A673 (cell line): ENCODE results near the gene KRT2. TPM values are rescaled to one million over a fixed set of nuclear protein-coding genes. Genes with fewer than 3 reads are reported as not detected.

Source experiments
- BruUV-seq: library from RNA; stranded (reverse); fragments of 400-500 nt; replicated peaks from 2 replicates; lab custom pipeline; 2021; lab: Mats Ljungman, UMichigan
- CTCF ChIA-PET: fragments of 300-600 bp; sonication (Branson Sonifier 250); formaldehyde crosslinking; loops from one replicate; lab custom pipeline; 2022; ENCODE audit warnings: antibody characterized with exemption; lab: Charles Lee
- POLR2A ChIA-PET: fragments of 300-600 bp; sonication (Branson Sonifier 250); formaldehyde crosslinking; loops from one replicate; lab custom pipeline; 2022; ENCODE audit warnings: antibody characterized with exemption; ENCODE audit not compliant: low non-redundant PET; lab: Charles Lee
- DNase-seq: peaks from one replicate; pipeline ENCODE4 v3.0.0-alpha.2; 2015; ENCODE audit warnings: low spot score
- H3K27ac ChIP-seq: fragments of 200-600 bp; sonication (generic); 2 replicates; pipeline ENCODE4 v1.5.1; 2016; ENCODE audit warnings: mixed run types, low read depth, mild to moderate bottlenecking, mixed read lengths, antibody characterized with exemption, low read length; ENCODE audit not compliant: poor library complexity, severe bottlenecking
- H3K27me3 ChIP-seq: fragments of 200-600 bp; sonication (generic); replicated peaks from 2 replicates; pipeline ENCODE4 v1.6.1; 2017; ENCODE audit warnings: mixed run types, low read depth, mild to moderate bottlenecking, mixed read lengths, antibody characterized with exemption, low read length; ENCODE audit not compliant: insufficient read depth, poor library complexity
- H3K36me3 ChIP-seq: fragments of 200-600 bp; sonication (generic); 2 replicates; pipeline ENCODE4 v1.6.1; 2016; ENCODE audit warnings: mixed run types, mild to moderate bottlenecking, mixed read lengths, antibody characterized with exemption, low read length; ENCODE audit not compliant: insufficient read depth, poor library complexity, severe bottlenecking
- H3K4me1 ChIP-seq: fragments of 200-600 bp; sonication (generic); 2 replicates; pipeline ENCODE4 v1.6.1; 2017; ENCODE audit warnings: mixed run types, mild to moderate bottlenecking, mixed read lengths, antibody characterized with exemption, low read length; ENCODE audit not compliant: insufficient read depth, poor library complexity, severe bottlenecking
- H3K4me3 ChIP-seq: fragments of 200-600 bp; sonication (generic); 2 replicates; pipeline ENCODE4 v1.5.1; 2016; ENCODE audit warnings: low read depth, mixed run types, mild to moderate bottlenecking, mixed read lengths, low read length; ENCODE audit not compliant: poor library complexity, severe bottlenecking
- H3K9me3 ChIP-seq: fragments of 200-600 bp; sonication (generic); 2 replicates; pipeline ENCODE4 v1.6.1; 2016; ENCODE audit warnings: mixed run types, low read depth, mild to moderate bottlenecking, mixed read lengths, antibody characterized with exemption, low read length; ENCODE audit not compliant: poor library complexity, severe bottlenecking
- EZH2 ChIP-seq: fragments of 200-600 bp; sonication (generic); IDR thresholded peaks from 2 replicates; pipeline ENCODE4 v1.6.1; 2017; ENCODE audit warnings: borderline replicate concordance, low read depth, mild to moderate bottlenecking, mixed read lengths, antibody characterized with exemption, low read length; ENCODE audit not compliant: poor library complexity, severe bottlenecking
- intact Hi-C: fragments of 100-400 bp; cut with micrococcal nuclease; formaldehyde crosslinking; loops from one replicate; pipeline ENCODE4 v1.10.0; 2022; ENCODE audit not compliant: unreplicated experiment
- total RNA-seq: library from RNA; stranded (reverse); gene quantifications from 2 replicates; pipeline ENCODE4 v1.2.3, GENCODE V29; 2021
- TF ChIP-seq, protein P1 (sequence below): fragments of 300-800, 200-600 bp; sonication (generic); conservative IDR thresholded peaks from 2 replicates; pipeline ENCODE4 v1.5.1; 2017; ENCODE audit warnings: low read depth, mild to moderate bottlenecking, antibody characterized with exemption, low read length, moderate library complexity, mixed read lengths

The KRT2 gene
- total RNA-seq, 1 experiment from 2014 or later = not detected

GRCh38 chr12:52659395-52659794 lies 7.4 kb upstream of the KRT2 start:
- TF ChIP-seq, protein P1, sequence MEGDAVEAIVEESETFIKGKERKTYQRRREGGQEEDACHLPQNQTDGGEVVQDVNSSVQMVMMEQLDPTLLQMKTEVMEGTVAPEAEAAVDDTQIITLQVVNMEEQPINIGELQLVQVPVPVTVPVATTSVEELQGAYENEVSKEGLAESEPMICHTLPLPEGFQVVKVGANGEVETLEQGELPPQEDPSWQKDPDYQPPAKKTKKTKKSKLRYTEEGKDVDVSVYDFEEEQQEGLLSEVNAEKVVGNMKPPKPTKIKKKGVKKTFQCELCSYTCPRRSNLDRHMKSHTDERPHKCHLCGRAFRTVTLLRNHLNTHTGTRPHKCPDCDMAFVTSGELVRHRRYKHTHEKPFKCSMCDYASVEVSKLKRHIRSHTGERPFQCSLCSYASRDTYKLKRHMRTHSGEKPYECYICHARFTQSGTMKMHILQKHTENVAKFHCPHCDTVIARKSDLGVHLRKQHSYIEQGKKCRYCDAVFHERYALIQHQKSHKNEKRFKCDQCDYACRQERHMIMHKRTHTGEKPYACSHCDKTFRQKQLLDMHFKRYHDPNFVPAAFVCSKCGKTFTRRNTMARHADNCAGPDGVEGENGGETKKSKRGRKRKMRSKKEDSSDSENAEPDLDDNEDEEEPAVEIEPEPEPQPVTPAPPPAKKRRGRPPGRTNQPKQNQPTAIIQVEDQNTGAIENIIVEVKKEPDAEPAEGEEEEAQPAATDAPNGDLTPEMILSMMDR = no peak
- no peak for TF ChIP-seq EZH2
- H3K4me1 ChIP-seq = no peaks in the 10 kb centered on the region
- CTCF ChIA-PET = no interaction called here
- POLR2A ChIA-PET = no interaction called here
- no peaks in the 10 kb centered on the region for H3K9me3 ChIP-seq
- no peak overlapping the region for H3K27ac ChIP-seq
- no peaks in the 10 kb centered on the region for H3K27me3 ChIP-seq
- H3K4me3 ChIP-seq = no peak overlapping the region
- no TSS peak for BruUV-seq
- no peaks in the 10 kb centered on the region for H3K36me3 ChIP-seq
- intact Hi-C loops = no loop called here
- no peak for DNase-seq

DNA sequence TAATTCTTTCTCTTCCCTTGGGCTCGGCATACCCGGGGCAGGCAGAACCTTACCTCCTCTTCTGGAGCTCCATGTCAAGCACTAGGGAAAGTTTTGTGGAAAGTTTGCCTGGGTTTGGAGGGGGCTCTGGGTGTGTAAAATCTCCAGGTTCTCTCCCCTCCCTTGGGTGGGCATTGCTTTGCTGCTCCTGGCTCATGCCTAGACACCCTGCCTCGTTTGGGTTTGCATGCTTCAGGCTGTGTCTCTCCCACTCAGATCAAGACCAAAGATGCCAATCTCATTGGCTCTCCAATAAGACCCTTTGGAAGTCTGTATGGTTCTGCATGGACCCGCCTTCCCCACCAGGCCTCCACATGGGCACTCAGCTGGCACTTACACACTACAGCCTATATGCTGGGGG lies 6.2 kb upstream of the KRT2 start:
- H3K9me3 ChIP-seq = no peaks in the 10 kb centered on the region
- CTCF ChIA-PET = no interaction called here
- H3K4me1 ChIP-seq = no peaks in the 10 kb centered on the region
- TF ChIP-seq, protein P1 = no peak
- no peak for TF ChIP-seq EZH2
- no peaks in the 10 kb centered on the region for H3K36me3 ChIP-seq
- no peaks in the 10 kb centered on the region for H3K27me3 ChIP-seq
- no peak overlapping the region for H3K27ac ChIP-seq
- no peak for DNase-seq
- H3K4me3 ChIP-seq = no peak overlapping the region
- BruUV-seq = no TSS peak
- intact Hi-C loops = no loop called here
- POLR2A ChIA-PET = no interaction called here

- H3K4me3 ChIP-seq = no peak overlapping the region
- no peaks in the 10 kb centered on the region for H3K36me3 ChIP-seq
- no peaks in the 10 kb centered on the region for H3K4me1 ChIP-seq
- intact Hi-C loops = no loop called here
- no peaks in the 10 kb centered on the region for H3K9me3 ChIP-seq
- BruUV-seq = no TSS peak
- H3K27ac ChIP-seq = no peak overlapping the region
- POLR2A ChIA-PET = no interaction called here
- no peaks in the 10 kb centered on the region for H3K27me3 ChIP-seq
- no peak for TF ChIP-seq EZH2
- TF ChIP-seq, protein P1 = no peak
- no peak for DNase-seq
- CTCF ChIA-PET = no interaction called here
Measured at GRCh38 chr12:52657250-52657902, 5.4 kb upstream of the KRT2 start.
